C4-2B (cell line): ENCODE measurements around the gene MTERF1.
"Not testable (repeated sequence)": the region's sequence is repeated elsewhere in the genome, so short reads cannot be mapped to it uniquely, and the experiment has no call there.

Experiments used
- H3K27ac ChIP-seq: fragments of 450-650 bp; 2 replicates; pipeline ENCODE4 v1.5.1; 2017
- ZFX ChIP-seq: fragments of 450-650 bp; IDR thresholded peaks from 2 replicates; pipeline ENCODE4 v1.6.1; 2017
- TF ChIP-seq, protein P1 (sequence below): fragments of 450-650 bp; conservative IDR thresholded peaks from 2 replicates; pipeline ENCODE4 v1.5.1; 2017; ENCODE audit warnings: mild to moderate bottlenecking

The MTERF1 gene

DNA sequence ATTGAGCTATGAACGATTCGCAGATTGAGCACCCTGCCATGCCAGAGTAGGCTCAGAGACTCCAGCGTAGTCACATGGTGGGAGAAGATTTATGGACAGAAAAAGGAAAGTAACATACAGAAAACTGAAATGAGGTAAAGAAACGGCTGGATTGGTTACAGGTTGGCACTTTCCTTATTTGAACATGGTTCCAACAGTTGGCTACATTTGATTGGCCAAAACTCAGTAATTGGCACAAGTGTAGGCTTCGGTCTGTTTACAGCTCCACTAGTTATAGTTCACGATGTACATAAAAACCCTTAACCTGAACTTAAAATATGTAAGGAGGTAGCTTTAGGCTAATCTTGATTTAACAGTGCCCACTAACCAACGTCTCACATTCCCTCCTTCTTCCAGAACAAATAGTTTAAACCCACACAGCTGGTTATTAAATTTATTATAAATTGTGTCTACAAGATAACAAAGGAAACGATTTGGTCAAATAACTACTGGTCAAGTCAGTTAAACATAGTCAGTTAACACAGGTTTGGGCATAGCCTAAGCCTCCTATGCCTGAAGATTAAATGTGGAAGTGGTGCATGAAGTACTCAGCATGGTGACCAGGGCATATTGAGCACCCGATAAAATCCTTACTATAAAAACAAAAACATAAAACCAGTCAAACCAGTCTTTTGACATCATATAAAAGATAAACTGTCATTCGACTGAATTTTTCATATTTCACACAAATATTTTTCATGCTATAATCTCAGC, 17.9 kb upstream of the MTERF1 start:
- no peak for TF ChIP-seq ZFX
- TF ChIP-seq, protein P1, sequence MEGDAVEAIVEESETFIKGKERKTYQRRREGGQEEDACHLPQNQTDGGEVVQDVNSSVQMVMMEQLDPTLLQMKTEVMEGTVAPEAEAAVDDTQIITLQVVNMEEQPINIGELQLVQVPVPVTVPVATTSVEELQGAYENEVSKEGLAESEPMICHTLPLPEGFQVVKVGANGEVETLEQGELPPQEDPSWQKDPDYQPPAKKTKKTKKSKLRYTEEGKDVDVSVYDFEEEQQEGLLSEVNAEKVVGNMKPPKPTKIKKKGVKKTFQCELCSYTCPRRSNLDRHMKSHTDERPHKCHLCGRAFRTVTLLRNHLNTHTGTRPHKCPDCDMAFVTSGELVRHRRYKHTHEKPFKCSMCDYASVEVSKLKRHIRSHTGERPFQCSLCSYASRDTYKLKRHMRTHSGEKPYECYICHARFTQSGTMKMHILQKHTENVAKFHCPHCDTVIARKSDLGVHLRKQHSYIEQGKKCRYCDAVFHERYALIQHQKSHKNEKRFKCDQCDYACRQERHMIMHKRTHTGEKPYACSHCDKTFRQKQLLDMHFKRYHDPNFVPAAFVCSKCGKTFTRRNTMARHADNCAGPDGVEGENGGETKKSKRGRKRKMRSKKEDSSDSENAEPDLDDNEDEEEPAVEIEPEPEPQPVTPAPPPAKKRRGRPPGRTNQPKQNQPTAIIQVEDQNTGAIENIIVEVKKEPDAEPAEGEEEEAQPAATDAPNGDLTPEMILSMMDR, result no peak
- H3K27ac ChIP-seq, result no peak overlapping the region; the same call in 1 of the 2 replicates

DNA sequence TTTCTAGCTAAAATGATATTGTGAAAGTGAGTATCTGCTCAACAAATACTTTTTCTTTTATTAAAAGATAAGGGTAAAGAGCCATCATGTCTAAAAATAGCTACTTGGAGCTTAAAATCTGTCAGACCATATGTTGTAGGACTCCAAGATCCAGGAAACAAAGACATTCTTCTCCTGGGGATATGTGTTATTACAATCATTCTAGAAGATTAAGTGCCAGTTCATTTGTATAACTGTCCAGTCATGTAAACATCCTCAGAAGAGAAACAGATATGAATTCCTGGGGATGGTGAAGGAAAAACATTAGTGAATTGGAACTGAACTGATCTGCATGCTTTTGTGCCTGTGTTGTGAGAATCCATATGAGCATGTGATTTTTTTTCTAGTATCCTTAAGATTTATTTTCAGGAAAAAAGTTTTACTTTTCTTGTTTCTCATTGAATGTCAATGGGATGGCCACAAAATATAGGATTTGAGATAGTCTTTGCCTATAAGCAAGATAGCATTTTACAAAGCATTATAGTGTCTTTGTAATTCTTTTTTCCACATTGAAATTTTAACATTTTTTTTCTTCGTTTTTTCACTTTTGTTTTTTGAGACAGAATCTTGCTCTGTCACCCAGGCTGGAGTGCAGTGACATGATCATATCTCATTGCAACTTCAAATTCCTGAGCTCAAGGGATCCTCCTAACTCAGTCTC, 14.4 kb upstream of the MTERF1 start:
- H3K27ac ChIP-seq, result no peak overlapping the region
- no peak for TF ChIP-seq ZFX
- TF ChIP-seq, protein P1, result no peak

DNA sequence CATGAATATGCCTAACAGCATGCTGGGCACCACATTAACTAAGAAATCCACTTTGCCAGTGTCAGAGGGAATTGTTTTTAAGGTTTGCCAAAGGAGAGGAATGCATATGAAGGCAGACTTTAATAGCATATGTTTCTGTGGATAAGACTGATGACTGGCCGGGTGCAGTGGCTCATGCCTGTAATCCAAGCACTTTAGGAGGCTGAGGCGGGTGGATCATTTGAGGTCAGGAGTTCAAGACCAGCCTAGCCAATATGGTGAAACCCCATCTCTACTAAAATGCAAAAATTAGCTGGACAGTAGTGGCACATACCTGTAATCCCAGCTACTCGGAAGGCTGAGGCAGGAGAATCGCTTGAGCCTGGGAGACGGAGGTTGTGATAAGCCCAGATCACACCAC, 13.2 kb upstream of the MTERF1 start:
- H3K27ac ChIP-seq, result not testable (repeated sequence)

GRCh38 chr7:91892821-91893340, 12.4 kb upstream of the MTERF1 start:
- H3K27ac ChIP-seq, result no peak overlapping the region
- no peak for TF ChIP-seq ZFX
- TF ChIP-seq, protein P1, result no peak

DNA sequence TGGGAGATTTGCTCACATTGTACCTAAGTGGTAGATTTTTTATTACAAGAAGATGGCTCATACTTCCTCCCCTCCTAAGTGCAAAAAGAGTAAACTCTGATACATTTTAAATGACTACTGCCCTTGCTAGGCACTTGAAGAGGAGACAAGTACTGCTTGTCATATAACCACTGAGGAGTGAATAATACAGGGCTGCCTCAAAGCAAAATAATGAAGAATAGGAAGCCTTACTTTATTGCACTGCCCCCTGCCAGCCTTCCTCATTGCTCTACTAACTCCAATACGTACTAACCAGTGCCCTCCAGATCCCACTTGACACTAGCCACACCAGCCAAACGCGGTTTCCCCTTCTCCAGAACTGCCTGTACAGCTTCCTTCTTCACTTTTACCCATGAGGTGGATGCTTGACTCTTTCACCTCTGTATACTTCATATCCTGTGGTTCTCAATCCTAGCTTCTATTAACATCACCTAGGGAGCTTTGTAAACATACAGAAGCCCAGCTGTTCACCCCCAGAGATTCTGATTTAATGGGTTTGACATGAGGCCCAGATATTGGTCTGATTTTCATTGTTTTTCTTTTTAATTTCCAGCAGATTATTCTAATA, 11.7 kb upstream of the MTERF1 start:
- TF ChIP-seq, protein P1, result no peak
- TF ChIP-seq ZFX, result no peak
- H3K27ac ChIP-seq, result no peak overlapping the region

- H3K27ac ChIP-seq, result not testable (repeated sequence)
These were observed 8.0 kb upstream of the MTERF1 start for GRCh38 chr7:91888271-91889175.

DNA sequence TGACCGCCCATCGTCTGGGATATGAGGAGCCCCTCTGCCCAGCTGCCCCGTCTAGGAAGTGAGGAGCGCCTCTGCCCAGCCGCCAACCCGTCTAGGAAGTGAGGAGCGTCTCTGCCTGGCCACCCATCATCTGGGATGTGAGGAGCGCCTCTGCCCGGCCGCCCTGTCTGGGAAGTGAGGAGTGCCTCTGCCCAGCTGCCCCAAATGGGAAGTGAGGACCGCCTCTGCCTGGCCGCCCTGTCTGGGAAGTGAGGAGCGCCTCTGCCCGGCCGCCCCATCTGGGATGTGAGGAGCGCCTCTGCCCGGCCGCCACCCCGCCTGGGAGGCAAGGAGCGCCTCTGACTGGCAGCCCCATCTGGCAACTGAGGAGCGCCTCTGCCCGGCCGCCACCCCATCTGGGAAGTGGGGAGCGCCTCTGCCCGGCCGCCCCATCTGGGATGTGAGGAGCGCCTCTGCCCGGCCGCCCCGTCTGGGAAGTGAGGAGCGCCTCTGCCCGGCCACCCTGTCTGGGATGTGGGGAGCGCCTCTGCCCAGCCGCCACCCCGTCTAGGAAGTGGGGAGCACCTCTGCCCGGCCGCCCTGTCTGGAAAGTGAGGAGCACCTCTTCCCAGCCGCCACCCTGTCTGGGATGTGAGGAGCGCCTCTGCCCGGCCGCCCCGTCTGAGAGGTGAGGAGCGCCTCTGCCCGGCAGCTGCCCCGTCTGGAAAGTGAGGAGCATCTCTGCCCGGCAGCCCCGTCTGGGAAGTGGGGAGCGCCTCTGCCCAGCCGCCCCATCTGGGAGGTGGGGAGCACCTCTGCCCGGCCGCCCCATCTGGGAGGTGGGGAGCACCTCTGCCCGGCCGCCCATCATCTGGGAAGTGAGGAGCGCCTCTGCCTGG, 7.1 kb upstream of the MTERF1 start:
- H3K27ac ChIP-seq, result not testable (repeated sequence)
